Hepatocyte (in vitro differentiated cells): ENCODE results near the gene GASK1A. TPM values are rescaled to one million over a fixed set of nuclear protein-coding genes. Genes with fewer than 3 reads are reported as not detected.

Experiments used
- DNase-seq: peaks from one replicate; pipeline ENCODE4 v3.0.0-alpha.2; 2016; ENCODE audit warnings: low spot score
- H2AFZ ChIP-seq: fragments of 200-600 bp; sonication (generic); 2 replicates; pipeline ENCODE4 v1.6.0; 2016; ENCODE audit warnings: antibody characterized with exemption, mild to moderate bottlenecking
- H3K27ac ChIP-seq: fragments of 200-600 bp; sonication (generic); 2 replicates; pipeline ENCODE4 v1.5.1; 2016; ENCODE audit warnings: mild to moderate bottlenecking
- H3K27me3 ChIP-seq: fragments of 200-600 bp; sonication (generic); 2 replicates; pipeline ENCODE4 v1.6.1; 2016
- H3K36me3 ChIP-seq: fragments of 200-600 bp; sonication (generic); replicated peaks from 2 replicates; pipeline ENCODE4 v1.5.1; 2016; ENCODE audit warnings: low read depth; ENCODE audit not compliant: insufficient read depth
- H3K4me1 ChIP-seq: fragments of 200-600 bp; sonication (generic); 2 replicates; pipeline ENCODE4 v1.5.1; 2016; ENCODE audit warnings: mild to moderate bottlenecking, moderate library complexity; ENCODE audit not compliant: insufficient read depth
- H3K4me2 ChIP-seq: fragments of 200-600 bp; sonication (generic); 2 replicates; pipeline ENCODE4 v1.6.0; 2016
- H3K4me3 ChIP-seq: fragments of 200-600 bp; sonication (generic); 2 replicates; pipeline ENCODE4 v1.5.1; 2016; ENCODE audit warnings: mild to moderate bottlenecking
- H3K79me2 ChIP-seq: fragments of 200-600 bp; sonication (generic); 2 replicates; pipeline ENCODE4 v1.6.0; 2017; ENCODE audit warnings: mild to moderate bottlenecking
- H3K9me2 ChIP-seq: fragments of 200-600 bp; sonication (generic); replicated peaks from 2 replicates; pipeline ENCODE4 v1.6.0; 2017; ENCODE audit warnings: mild to moderate bottlenecking; ENCODE audit not compliant: insufficient read depth
- H3K9me3 ChIP-seq: fragments of 200-600 bp; sonication (generic); 2 replicates; pipeline ENCODE4 v1.5.1; 2016; ENCODE audit warnings: low read depth, mild to moderate bottlenecking
- H4K20me1 ChIP-seq: fragments of 200-600 bp; sonication (generic); 2 replicates; pipeline ENCODE4 v1.6.0; 2016; ENCODE audit warnings: mild to moderate bottlenecking; ENCODE audit not compliant: insufficient read depth, poor library complexity, severe bottlenecking
- EZH2 ChIP-seq: fragments of 200-600 bp; sonication (generic); IDR thresholded peaks from 2 replicates; pipeline ENCODE4 v1.6.1; 2016; ENCODE audit warnings: antibody characterized with exemption, mild to moderate bottlenecking, borderline replicate concordance
- EZH2phosphoT487 ChIP-seq: fragments of 200-600 bp; sonication (generic); IDR thresholded peaks from one replicate; pipeline ENCODE4 v1.6.1; 2018; ENCODE audit warnings: antibody characterized with exemption, mild to moderate bottlenecking, low read depth, moderate library complexity; ENCODE audit not compliant: unreplicated experiment, severe bottlenecking
- WGBS: methylation state at CpG from one replicate; pipeline ENCODE4 v1.1.6; 2016; ENCODE audit warnings: low lambda C conversion rate; ENCODE audit errors: missing lambda C conversion rate; 5-methylcytosine and 5-hydroxymethylcytosine counted together
- polyA plus RNA-seq: library from polyadenylated mRNA; unstranded; fragments of >200 nt; fragmentation: Nextera tagmentation; extraction: Ambion mirVana; gene quantifications from 2 replicates; pipeline ENCODE4 v1.2.1, GENCODE V29; 2016
- total RNA-seq: library from RNA; depleted of rRNA; stranded (reverse); fragments of >200 nt; gene quantifications from 2 replicates; pipeline ENCODE4 v1.2.3, GENCODE V29; 2014
- TF ChIP-seq, protein P1 (sequence below): fragments of 200-600 bp; sonication (generic); IDR thresholded peaks from 2 replicates; pipeline ENCODE4 v1.5.1; 2016; ENCODE audit warnings: antibody characterized with exemption, mild to moderate bottlenecking; ENCODE audit not compliant: poor library complexity

The GASK1A gene
- total and polyA plus RNA-seq, 2 experiments from 2014 or later = 1.1 to 2.1 TPM

DNA sequence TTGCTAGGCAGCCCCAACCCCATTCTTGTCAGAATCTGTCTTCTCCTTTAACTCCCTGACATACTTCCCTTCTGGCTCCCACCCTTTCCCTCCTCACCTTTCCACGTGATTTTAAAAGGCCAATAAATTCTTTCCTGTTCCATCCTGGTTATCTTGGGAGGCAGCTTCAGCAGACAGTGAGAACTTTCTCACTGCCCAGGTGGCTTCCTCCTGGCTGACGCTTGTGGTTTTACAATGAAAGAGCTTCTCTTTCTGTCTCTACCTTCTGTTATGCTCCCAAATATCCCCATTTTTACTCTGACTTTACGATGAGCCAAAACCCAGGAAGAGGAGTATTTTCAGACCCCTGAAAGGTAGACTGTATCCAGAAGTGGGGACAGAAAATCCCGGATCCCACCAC lies 42.1 kb downstream of the GASK1A start:
- WGBS = 66% methylated on average over 4 of the region's 4 CpGs
- H3K4me3 ChIP-seq = no peak overlapping the region
- no peak for TF ChIP-seq EZH2phosphoT487
- no peak for TF ChIP-seq EZH2
- TF ChIP-seq, protein P1, sequence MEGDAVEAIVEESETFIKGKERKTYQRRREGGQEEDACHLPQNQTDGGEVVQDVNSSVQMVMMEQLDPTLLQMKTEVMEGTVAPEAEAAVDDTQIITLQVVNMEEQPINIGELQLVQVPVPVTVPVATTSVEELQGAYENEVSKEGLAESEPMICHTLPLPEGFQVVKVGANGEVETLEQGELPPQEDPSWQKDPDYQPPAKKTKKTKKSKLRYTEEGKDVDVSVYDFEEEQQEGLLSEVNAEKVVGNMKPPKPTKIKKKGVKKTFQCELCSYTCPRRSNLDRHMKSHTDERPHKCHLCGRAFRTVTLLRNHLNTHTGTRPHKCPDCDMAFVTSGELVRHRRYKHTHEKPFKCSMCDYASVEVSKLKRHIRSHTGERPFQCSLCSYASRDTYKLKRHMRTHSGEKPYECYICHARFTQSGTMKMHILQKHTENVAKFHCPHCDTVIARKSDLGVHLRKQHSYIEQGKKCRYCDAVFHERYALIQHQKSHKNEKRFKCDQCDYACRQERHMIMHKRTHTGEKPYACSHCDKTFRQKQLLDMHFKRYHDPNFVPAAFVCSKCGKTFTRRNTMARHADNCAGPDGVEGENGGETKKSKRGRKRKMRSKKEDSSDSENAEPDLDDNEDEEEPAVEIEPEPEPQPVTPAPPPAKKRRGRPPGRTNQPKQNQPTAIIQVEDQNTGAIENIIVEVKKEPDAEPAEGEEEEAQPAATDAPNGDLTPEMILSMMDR = no peak
- H3K4me2 ChIP-seq = no peak overlapping the region
- no peak overlapping the region for H3K27ac ChIP-seq
- no peaks in the 10 kb centered on the region for H3K27me3 ChIP-seq
- H3K79me2 ChIP-seq = no peaks in the 10 kb centered on the region
- no peaks in the 10 kb centered on the region for H4K20me1 ChIP-seq
- H3K9me3 ChIP-seq = no peaks in the 10 kb centered on the region
- H3K9me2 ChIP-seq = no peaks in the 10 kb centered on the region
- DNase-seq = no peak
- H2AFZ ChIP-seq = no peak overlapping the region
- no peaks in the 10 kb centered on the region for H3K36me3 ChIP-seq
- H3K4me1 ChIP-seq = peaks cover 7% of the 10 kb centered on the region

DNA sequence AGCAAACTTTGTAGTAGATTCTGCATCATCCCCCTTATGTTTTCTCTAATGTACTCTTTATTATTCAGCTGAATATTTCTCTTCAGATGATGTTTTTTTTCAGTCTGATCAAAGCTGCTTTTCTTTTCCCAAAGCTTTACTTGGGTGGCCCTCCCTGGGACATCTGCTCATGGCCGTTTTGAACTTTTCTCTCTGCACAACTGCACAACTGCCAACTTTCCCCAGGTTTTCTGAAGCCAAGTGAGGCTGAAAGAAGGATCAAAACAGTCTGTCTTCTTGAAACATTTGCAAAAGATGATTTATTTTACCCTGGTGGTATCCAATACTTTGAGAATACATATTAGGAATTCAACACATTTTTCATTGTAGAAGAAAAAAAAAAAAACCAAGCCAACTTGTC lies 43.0 kb downstream of the GASK1A start:
- no peaks in the 10 kb centered on the region for H3K9me2 ChIP-seq
- no peaks in the 10 kb centered on the region for H3K9me3 ChIP-seq
- DNase-seq = no peak
- 65% methylated on average over 1 of the region's 1 CpG for WGBS
- no peaks in the 10 kb centered on the region for H4K20me1 ChIP-seq
- H3K4me3 ChIP-seq = no peak overlapping the region
- TF ChIP-seq, protein P1 = no peak
- TF ChIP-seq EZH2 (no peak), EZH2phosphoT487 (no peak)
- no peaks in the 10 kb centered on the region for H3K36me3 ChIP-seq
- H3K4me2 ChIP-seq = no peak overlapping the region
- no peaks in the 10 kb centered on the region for H3K79me2 ChIP-seq
- H3K4me1 ChIP-seq = peaks cover 7% of the 10 kb centered on the region
- no peak overlapping the region for H2AFZ ChIP-seq
- no peaks in the 10 kb centered on the region for H3K27me3 ChIP-seq
- H3K27ac ChIP-seq = no peak overlapping the region

DNA sequence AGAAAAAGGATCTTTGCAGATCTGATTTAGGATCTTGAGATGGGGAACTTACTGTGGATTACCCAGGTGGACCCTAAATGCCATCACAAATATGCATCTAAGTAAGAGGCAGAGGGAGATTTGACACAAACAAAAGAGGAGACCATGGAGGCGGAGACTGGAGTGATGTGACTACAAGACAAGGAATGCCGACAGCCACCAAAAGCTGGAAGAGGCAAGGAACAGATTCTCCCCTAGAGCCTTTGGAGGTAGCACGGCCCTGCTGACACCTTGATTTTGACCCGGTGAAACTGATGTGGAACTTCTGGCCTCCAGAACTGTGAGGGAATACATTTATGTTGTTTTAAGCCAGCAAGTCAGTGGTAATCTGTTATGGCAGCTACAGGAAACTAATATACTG lies 44.0 kb downstream of the GASK1A start:
- no peak for DNase-seq
- no peak overlapping the region for H3K4me3 ChIP-seq

More for the DNA sequence above, 44.0 kb downstream of the GASK1A start:
- Histone ChIP-seq H4K20me1 (no peaks in the 10 kb centered on the region), H3K9me3 (no peaks in the 10 kb centered on the region), H2AFZ (no peak overlapping the region), H3K4me2 (no peak overlapping the region), H3K27me3 (no peaks in the 10 kb centered on the region), H3K36me3 (no peaks in the 10 kb centered on the region), H3K4me1 (peaks cover 7% of the 10 kb centered on the region), H3K79me2 (no peaks in the 10 kb centered on the region), H3K9me2 (no peaks in the 10 kb centered on the region), H3K27ac (no peak overlapping the region)
- no peak for TF ChIP-seq EZH2
- TF ChIP-seq, protein P1 = no peak
- WGBS = 92% methylated on average over 4 of the region's 4 CpGs
